H1 (cell line): Measurements from ENCODE around the gene LOXL1. TPM values are rescaled to one million over a fixed set of nuclear protein-coding genes. Genes with fewer than 3 reads are reported as not detected.

Experiments used
- CTCF ChIA-PET: fragments of 300-600 bp; sonication (Branson Sonifier 250); formaldehyde crosslinking; loops from one replicate; lab custom pipeline; 2021; ENCODE audit not compliant: partially characterized antibody; lab: Charles Lee
- POLR2A ChIA-PET: fragments of 300-600 bp; sonication (Branson Sonifier 250); formaldehyde crosslinking; loops from one replicate; lab custom pipeline; 2021; ENCODE audit warnings: inconsistent platforms; ENCODE audit not compliant: partially characterized antibody; lab: Charles Lee
- DNase-seq, 2 experiments: peaks; one replicate each; pipeline versions ENCODE4 v3.0.0 to v3.0.0-alpha.2; 2010 to 2022; ENCODE audit warnings: low spot score in 2 of 2, low read depth in 1 of 2, mixed read lengths in 1 of 2
- FAIRE-seq: peaks from 2 replicates; lab custom pipeline; 2011; peaks lifted over from hg19 to GRCh38; lab: Jason Lieb, UNC
- H2AFZ ChIP-seq: 2 replicates; pipeline ENCODE4 v1.8.1; 2012; ENCODE audit warnings: low read length, inconsistent platforms
- H2AK5ac ChIP-seq: 2 replicates; pipeline ENCODE4 v1.6.1; 2013; ENCODE audit warnings: low read depth, low read length
- H2BK120ac ChIP-seq: replicated peaks from 2 replicates; pipeline ENCODE3; 2013; ENCODE audit warnings: low read depth, low read length, inconsistent platforms
- H2BK12ac ChIP-seq: 2 replicates; pipeline ENCODE4 v1.6.1; 2013; ENCODE audit warnings: low read depth, low read length
- H2BK15ac ChIP-seq: 2 replicates; pipeline ENCODE4 v1.6.1; 2013; ENCODE audit warnings: low read length
- H2BK20ac ChIP-seq: 2 replicates; pipeline ENCODE4 v1.6.1; 2013; ENCODE audit warnings: low read length
- H2BK5ac ChIP-seq: 2 replicates; pipeline ENCODE4 v1.6.1; 2013; ENCODE audit warnings: low read depth, low read length
- H3K14ac ChIP-seq: 2 replicates; pipeline ENCODE4 v1.6.1; 2013; ENCODE audit warnings: inconsistent platforms; ENCODE audit not compliant: insufficient read length
- H3K18ac ChIP-seq: 2 replicates; pipeline ENCODE4 v1.6.1; 2013; ENCODE audit warnings: low read length; ENCODE audit errors: extremely low read depth
- H3K23ac ChIP-seq: 2 replicates; pipeline ENCODE4 v1.6.1; 2013; ENCODE audit warnings: inconsistent platforms; ENCODE audit not compliant: insufficient read length
- H3K23me2 ChIP-seq: 2 replicates; pipeline ENCODE4 v1.6.1; 2013; ENCODE audit warnings: low read depth, low read length
- H3K27ac ChIP-seq: 2 replicates; pipeline ENCODE4 v1.6.1; 2011; ENCODE audit warnings: low read depth, low read length, inconsistent platforms
- H3K27me3 ChIP-seq, 4 experiments: replicated peaks in 1 of 4; 1 replicate in 1 of 4; 2 replicates in 3 of 4; pipeline versions ENCODE4 v1.6.1 to v1.8.1; 2011 to 2013; ENCODE audit warnings: low read length in 3 of 4, mild to moderate bottlenecking in 3 of 4, inconsistent platforms in 2 of 4, mixed read lengths in 2 of 4, moderate library complexity in 1 of 4; ENCODE audit not compliant: control insufficient read depth in 3 of 4, insufficient read depth in 3 of 4; ENCODE audit errors: extremely low read depth in 1 of 4
- H3K36me3 ChIP-seq, 4 experiments: 2 replicates each; pipeline versions ENCODE4 v1.6.1 to v1.8.1; 2011 to 2013; ENCODE audit warnings: mild to moderate bottlenecking in 4 of 4, low read length in 3 of 4, moderate library complexity in 2 of 4, control low read depth in 1 of 4, inconsistent platforms in 1 of 4; ENCODE audit not compliant: insufficient read depth in 4 of 4, control insufficient read depth in 2 of 4
- H3K4ac ChIP-seq: replicated peaks from 2 replicates; pipeline ENCODE3; 2013; ENCODE audit warnings: low read length, low read depth, mixed read lengths, inconsistent platforms; ENCODE audit not compliant: insufficient read length
- H3K4me1 ChIP-seq, 4 experiments: replicated peaks in 1 of 4; 1 replicate in 1 of 4; 2 replicates in 3 of 4; pipeline versions ENCODE4 v1.6.1 to v1.8.1; 2011 to 2013; ENCODE audit warnings: low read length in 3 of 4, inconsistent platforms in 2 of 4, mixed read lengths in 1 of 4; ENCODE audit not compliant: insufficient read depth in 4 of 4, control insufficient read depth in 3 of 4
- H3K4me2 ChIP-seq, 2 experiments: 2 replicates each; pipeline versions ENCODE4 v1.6.1 to v1.8.1; 2011 to 2013; ENCODE audit warnings: low read depth in 2 of 2, low read length in 2 of 2, control low read depth in 1 of 2, inconsistent platforms in 1 of 2, mild to moderate bottlenecking in 1 of 2; ENCODE audit not compliant: insufficient read depth in 1 of 2
- H3K4me3 ChIP-seq, 4 experiments: fragments of 200-600, 300-600 bp in 1 of 4; sonication (generic), shearing (Covaris generic), sonication (Bioruptor Twin) in 1 of 4; 2 replicates each; pipeline versions ENCODE4 v1.5.1 to v1.8.1; 2011 to 2016; ENCODE audit warnings: low read length in 4 of 4, low read depth in 3 of 4, control low read depth in 2 of 4, inconsistent platforms in 2 of 4, mild to moderate bottlenecking in 2 of 4, mixed read lengths in 1 of 4, moderate library complexity in 1 of 4; ENCODE audit not compliant: insufficient read depth in 2 of 4; ENCODE audit errors: extremely low read depth in 1 of 4
- H3K56ac ChIP-seq: replicated peaks from 2 replicates; pipeline ENCODE3; 2013; ENCODE audit warnings: low read depth, mild to moderate bottlenecking, mixed read lengths, low read length, inconsistent platforms; ENCODE audit not compliant: insufficient read length
- H3K79me1 ChIP-seq: 2 replicates; pipeline ENCODE4 v1.6.1; 2013; ENCODE audit warnings: low read depth, low read length, control low read depth
- H3K79me2 ChIP-seq, 2 experiments: 2 replicates each; pipeline versions ENCODE4 v1.6.1 to v1.8.1; 2012 to 2013; ENCODE audit warnings: low read length in 2 of 2, mild to moderate bottlenecking in 2 of 2, inconsistent platforms in 1 of 2; ENCODE audit not compliant: insufficient read depth in 2 of 2, control insufficient read depth in 1 of 2
- H3K9ac ChIP-seq, 4 experiments: replicated peaks in 1 of 4; 1 replicate in 1 of 4; 2 replicates in 3 of 4; pipeline versions ENCODE4 v1.6.1 to v1.8.1; 2011 to 2013; ENCODE audit warnings: low read depth in 3 of 4, low read length in 3 of 4, control low read depth in 2 of 4, mild to moderate bottlenecking in 2 of 4, moderate library complexity in 2 of 4, inconsistent platforms in 1 of 4; ENCODE audit errors: extremely low read depth in 1 of 4
- H3K9me3 ChIP-seq, 2 experiments: 2 replicates each; pipeline versions ENCODE4 v1.6.1 to v1.8.1; 2012 to 2013; ENCODE audit warnings: mild to moderate bottlenecking in 2 of 2, moderate library complexity in 2 of 2, control low read depth in 1 of 2, inconsistent platforms in 1 of 2, low read depth in 1 of 2, low read length in 1 of 2, mixed read lengths in 1 of 2; ENCODE audit not compliant: insufficient read depth in 2 of 2
- H4K20me1 ChIP-seq, 2 experiments: replicated peaks in 1 of 2; 2 replicates each; pipeline versions ENCODE3 to v1.8.1; 2011 to 2013; ENCODE audit warnings: inconsistent platforms in 2 of 2, low read length in 2 of 2, mild to moderate bottlenecking in 1 of 2; ENCODE audit not compliant: insufficient read depth in 2 of 2, control insufficient read depth in 1 of 2
- H4K5ac ChIP-seq: 2 replicates; pipeline ENCODE4 v1.6.1; 2013; ENCODE audit warnings: low read length, low read depth, mixed read lengths, inconsistent platforms; ENCODE audit not compliant: insufficient read length
- H4K8ac ChIP-seq: 2 replicates; pipeline ENCODE4 v1.8.0; 2013; ENCODE audit warnings: mild to moderate bottlenecking, moderate library complexity, low read length, inconsistent platforms; ENCODE audit not compliant: insufficient read depth; ENCODE audit errors: extremely low read depth
- H4K91ac ChIP-seq: replicated peaks from 2 replicates; pipeline ENCODE3; 2013; ENCODE audit warnings: low read length, mixed read lengths, inconsistent platforms; ENCODE audit not compliant: insufficient read length
- WGBS, 2 experiments: shearing (Covaris generic) in 1 of 2; methylation state at CpG; one replicate each; pipeline versions ENCODE4 v1.1.6 to v1.1.7; 2013 to 2015; ENCODE audit warnings: low lambda C conversion rate in 2 of 2, mixed read lengths in 2 of 2, inconsistent platforms in 1 of 2, low coverage in 1 of 2, missing lambda C conversion rate in 1 of 2; ENCODE audit not compliant: insufficient replicate concordance in 2 of 2, insufficient coverage in 1 of 2, insufficient read length in 1 of 2; ENCODE audit errors: extremely low coverage in 1 of 2, missing lambda C conversion rate in 1 of 2; 5-methylcytosine and 5-hydroxymethylcytosine counted together
- polyA plus RNA-seq, 7 experiments: library from polyadenylated mRNA; depleted of rRNA in 3 of 7; stranded (reverse) in 5 of 7; unstranded in 2 of 7; fragments of >200 nt in 5 of 7; fragments of 200-250 nt in 2 of 7; gene quantifications; 1 replicate in 5 of 7; 2 replicates in 1 of 7; 4 replicates in 1 of 7; pipeline versions ENCODE4 v1.2.1 to v1.2.3, GENCODE V29; 2011 to 2013; ENCODE audit warnings: missing spikeins in 2 of 7, mixed read lengths in 2 of 7
- total RNA-seq: library from RNA; stranded (reverse); fragmentation: NEBNext Ultra II Directional; extraction: Animal tissue kit (Norgen Biotek cat#: 25700); gene quantifications from 2 replicates; pipeline ENCODE4 v1.2.1, GENCODE V29; 2021

LOXL1 gene
- total and polyA plus RNA-seq, 2 of the 8 experiments (the other 6 are each of a cell fraction or from before 2014, with no cell fraction given), result 8.1 to 14.4 TPM

GRCh38 chr15:73936588-73937290 lies 10.5 kb downstream of the LOXL1 start:
- H3K27ac ChIP-seq, result no peak overlapping the region
- H3K4ac ChIP-seq, result no peak overlapping the region
- H3K9me3 ChIP-seq, result no peaks in the 10 kb centered on the region
- H3K27me3 ChIP-seq, result no peaks in the 10 kb centered on the region
- 67% methylated on average over 12 of the region's 12 CpGs; no CpG with 5 or more reads in 1 of the 2 experiments for WGBS, 2 experiments
- no peaks in the 10 kb centered on the region for H3K23me2 ChIP-seq
- H3K4me2 ChIP-seq, result no peak overlapping the region
- H3K79me1 ChIP-seq, result no peaks in the 10 kb centered on the region
- H2BK15ac ChIP-seq, result no peak overlapping the region
- no peaks in the 10 kb centered on the region for H3K79me2 ChIP-seq
- H3K9ac ChIP-seq, result no peak overlapping the region
- no peak overlapping the region for H3K18ac ChIP-seq
- H3K36me3 ChIP-seq, result no peaks in the 10 kb centered on the region
- H3K56ac ChIP-seq, result no peak overlapping the region
- no peak overlapping the region for H4K91ac ChIP-seq
- H3K4me3 ChIP-seq, result no peak overlapping the region
- H2AFZ ChIP-seq, result no peak overlapping the region
- POLR2A ChIA-PET, result interaction anchor here (0.6 to 1.8 kb wide), 4 partner anchors 9 to 58 kb away, joined by 3 to 9 read pairs (median 6); partner anchors contain the start of gene PML
- no peak overlapping the region for H2BK20ac ChIP-seq
- no peak overlapping the region for H3K23ac ChIP-seq
- CTCF ChIA-PET, result interaction anchor here (0.7 to 5.8 kb wide), 15 partner anchors 9 to 326 kb away, joined by 3 to 31 read pairs (median 4); partner anchors contain the start of genes LOXL1 and TBC1D21
- H4K20me1 ChIP-seq, result no peaks in the 10 kb centered on the region
- no peak overlapping the region for H2AK5ac ChIP-seq
- FAIRE-seq, result no peak
- H2BK120ac ChIP-seq, result no peak overlapping the region
- no peak overlapping the region for H3K14ac ChIP-seq
- no peak overlapping the region for H4K8ac ChIP-seq
- H2BK5ac ChIP-seq, result no peak overlapping the region
- peaks cover 0 to 3% (median 2%) of the 10 kb centered on the region in 4 experiments; a peak in 4 of 7 replicates for H3K4me1 ChIP-seq
- no peak overlapping the region for H4K5ac ChIP-seq
- no peak for DNase-seq
- no peak overlapping the region for H2BK12ac ChIP-seq
